ENCODE results near the gene BMX.

DNA sequence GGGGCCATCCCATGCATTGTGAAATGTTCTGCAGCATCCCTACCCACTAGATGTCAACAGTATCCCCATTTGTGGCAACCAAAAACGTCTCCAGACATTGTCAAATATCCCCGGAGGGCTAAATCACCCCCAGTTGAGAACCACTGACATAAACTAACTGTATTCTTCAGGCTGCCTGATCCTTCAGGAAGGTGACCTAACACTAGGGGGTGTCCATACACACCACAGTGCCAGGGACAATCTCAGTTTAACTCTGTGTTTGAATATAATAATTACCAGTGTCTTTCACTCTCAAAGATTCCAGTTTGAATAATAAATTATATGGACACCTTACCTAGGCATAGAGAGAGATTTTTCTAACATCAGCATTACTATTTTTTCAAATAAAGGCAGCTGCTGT lies 93.8 kb downstream of the BMX start:
- TF ChIP-seq CTCF (IDR thresholded peaks at IDR 0.05) (no peak), POLR2A (IDR thresholded peaks at IDR 0.05) (no peak)
